Prostate gland (tissue), 2 donors: Measurements from ENCODE around the gene CEP112.

Experiments
- POLR2A ChIP-seq: fragments of 450-650 bp; IDR thresholded peaks from one replicate; pipeline ENCODE4 v1.6.1; 2016; ENCODE audit warnings: antibody characterized with exemption, mild to moderate bottlenecking
- POLR2AphosphoS5 ChIP-seq: sonication (generic); formaldehyde crosslinking; IDR thresholded peaks from one replicate; pipeline ENCODE4 v1.6.1; 2017; ENCODE audit warnings: antibody characterized with exemption
- TF ChIP-seq, protein P1 (sequence below), 4 experiments: fragments of 200-600 bp in 2 of 4; fragments of 450-650 bp in 2 of 4; sonication (generic) in 2 of 4; IDR thresholded peaks; 1 replicate in 3 of 4; 2 replicates in 1 of 4; pipeline ENCODE4 v1.5.1; 2016 to 2019; ENCODE audit warnings: antibody characterized with exemption in 4 of 4, mild to moderate bottlenecking in 2 of 4, moderate library complexity in 2 of 4

GRCh38 chr17:65759532-65759931, 432.4 kb downstream of the CEP112 start:
- TF ChIP-seq, protein P1, sequence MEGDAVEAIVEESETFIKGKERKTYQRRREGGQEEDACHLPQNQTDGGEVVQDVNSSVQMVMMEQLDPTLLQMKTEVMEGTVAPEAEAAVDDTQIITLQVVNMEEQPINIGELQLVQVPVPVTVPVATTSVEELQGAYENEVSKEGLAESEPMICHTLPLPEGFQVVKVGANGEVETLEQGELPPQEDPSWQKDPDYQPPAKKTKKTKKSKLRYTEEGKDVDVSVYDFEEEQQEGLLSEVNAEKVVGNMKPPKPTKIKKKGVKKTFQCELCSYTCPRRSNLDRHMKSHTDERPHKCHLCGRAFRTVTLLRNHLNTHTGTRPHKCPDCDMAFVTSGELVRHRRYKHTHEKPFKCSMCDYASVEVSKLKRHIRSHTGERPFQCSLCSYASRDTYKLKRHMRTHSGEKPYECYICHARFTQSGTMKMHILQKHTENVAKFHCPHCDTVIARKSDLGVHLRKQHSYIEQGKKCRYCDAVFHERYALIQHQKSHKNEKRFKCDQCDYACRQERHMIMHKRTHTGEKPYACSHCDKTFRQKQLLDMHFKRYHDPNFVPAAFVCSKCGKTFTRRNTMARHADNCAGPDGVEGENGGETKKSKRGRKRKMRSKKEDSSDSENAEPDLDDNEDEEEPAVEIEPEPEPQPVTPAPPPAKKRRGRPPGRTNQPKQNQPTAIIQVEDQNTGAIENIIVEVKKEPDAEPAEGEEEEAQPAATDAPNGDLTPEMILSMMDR (IDR thresholded peaks at IDR 0.05), result no peak
- TF ChIP-seq POLR2A, result no peak
- no peak for TF ChIP-seq POLR2AphosphoS5
